Immature natural killer cell (primary cell): Measurements from ENCODE around the gene STARD10. TPM values are rescaled to one million over a fixed set of nuclear protein-coding genes. Genes with fewer than 3 reads are reported as not detected.

Experiments
- DNase-seq, 3 donors: peaks; one replicate each; pipeline ENCODE4 v3.0.0; 2022; ENCODE audit warnings: mixed read lengths in 1 of 3
- H3K27ac Mint-ChIP-seq, 6 donors: one replicate each; pipeline ENCODE4 v1.8.0; 2020; ENCODE audit warnings: mixed read lengths in 6 of 6, mild to moderate bottlenecking in 5 of 6, inconsistent platforms in 4 of 6, moderate library complexity in 3 of 6
- H3K27me3 Mint-ChIP-seq, 3 donors: one replicate each; pipeline ENCODE4 v1.8.0; 2020 to 2021; ENCODE audit warnings: low read depth in 3 of 3, mild to moderate bottlenecking in 3 of 3, mixed read lengths in 3 of 3, moderate library complexity in 3 of 3, inconsistent platforms in 1 of 3
- H3K36me3 Mint-ChIP-seq, 3 donors: one replicate each; pipeline ENCODE4 v1.8.0; 2020; ENCODE audit warnings: mixed read lengths in 3 of 3, inconsistent platforms in 2 of 3, mild to moderate bottlenecking in 2 of 3
- H3K4me1 Mint-ChIP-seq, 2 donors: one replicate each; pipeline ENCODE4 v1.8.0; 2020; ENCODE audit warnings: inconsistent platforms in 2 of 2, mild to moderate bottlenecking in 2 of 2, mixed read lengths in 2 of 2, moderate library complexity in 1 of 2
- H3K4me3 Mint-ChIP-seq, 5 donors: one replicate each; pipeline ENCODE4 v1.8.0; 2020; ENCODE audit warnings: mild to moderate bottlenecking in 5 of 5, mixed read lengths in 5 of 5, inconsistent platforms in 3 of 5, moderate library complexity in 3 of 5
- H3K9me3 Mint-ChIP-seq, 6 donors: one replicate each; pipeline ENCODE4 v1.8.0; 2020; ENCODE audit warnings: mild to moderate bottlenecking in 6 of 6, mixed read lengths in 6 of 6, inconsistent platforms in 4 of 6, moderate library complexity in 3 of 6
- polyA plus RNA-seq, 3 donors: library from polyadenylated mRNA; unstranded; fragments of 300-500 nt; fragmentation: Illumina TruSeq; gene quantifications; one replicate each; pipeline ENCODE4 v1.2.3, GENCODE V29; 2021

Gene STARD10
- polyA plus RNA-seq, 3 donors from 2014 or later, result 26.3 to 50.1 (median 35.6) TPM

DNA sequence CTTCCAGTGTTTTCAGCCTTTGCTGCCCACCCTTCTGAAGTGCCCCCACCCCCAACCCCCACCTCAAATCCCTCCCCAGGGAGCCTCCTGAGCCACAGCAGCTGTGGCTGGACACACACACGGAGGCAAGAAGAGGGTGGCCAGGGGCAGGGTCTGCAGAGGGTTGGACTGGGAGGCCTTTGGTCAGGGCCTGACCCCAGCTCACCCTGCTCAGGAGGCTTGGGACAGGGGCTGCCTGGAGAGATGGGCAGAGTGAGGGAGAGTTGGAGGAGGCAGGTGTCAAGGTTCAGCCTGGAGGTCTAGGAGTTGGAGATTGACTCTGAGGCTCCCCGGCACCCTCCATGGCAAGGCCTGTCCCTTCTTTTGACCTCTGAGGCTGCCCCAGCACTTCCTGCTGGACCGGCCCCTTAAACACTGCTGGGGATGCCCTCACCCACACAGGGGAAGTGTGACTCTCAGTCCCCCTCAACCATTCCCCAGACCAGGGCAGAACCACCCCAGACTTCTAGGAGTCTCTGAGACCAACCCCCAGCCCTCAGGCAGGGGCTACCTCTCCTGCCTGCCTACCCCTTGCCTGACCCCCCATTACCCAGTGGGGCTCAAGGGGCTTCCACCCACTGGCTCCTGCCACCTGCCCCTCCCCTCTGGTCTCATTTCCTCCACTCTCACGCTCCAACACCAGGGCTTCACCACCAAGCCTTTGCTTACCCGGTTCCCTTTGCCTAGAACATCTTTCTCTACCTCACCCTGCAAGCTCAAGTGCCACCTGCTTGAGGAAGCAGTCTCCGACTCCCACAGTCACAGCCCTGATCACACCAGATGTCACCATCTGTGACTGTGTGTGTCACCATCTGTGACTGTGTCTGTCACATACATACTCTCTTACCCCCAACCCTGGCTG, 50.3 kb downstream of the STARD10 start:
- peak overlapping the region; percentile 99 to 100 (median 100) for H3K27ac Mint-ChIP-seq
- peaks cover 9 to 21% (median 19%) of the 10 kb centered on the region in 3 donors for H3K27me3 Mint-ChIP-seq
- DNase-seq, result peak; percentile 65 to 68 (median 67)
- H3K36me3 Mint-ChIP-seq, result peaks cover 0 to 6% (median 0%) of the 10 kb centered on the region in 3 donors
- peak overlapping the region; percentile 67 to 89 (median 73) for H3K4me3 Mint-ChIP-seq
- H3K9me3 Mint-ChIP-seq, result no peaks in the 10 kb centered on the region
- peaks cover 77 to 83% of the 10 kb centered on the region in 2 donors for H3K4me1 Mint-ChIP-seq

DNA sequence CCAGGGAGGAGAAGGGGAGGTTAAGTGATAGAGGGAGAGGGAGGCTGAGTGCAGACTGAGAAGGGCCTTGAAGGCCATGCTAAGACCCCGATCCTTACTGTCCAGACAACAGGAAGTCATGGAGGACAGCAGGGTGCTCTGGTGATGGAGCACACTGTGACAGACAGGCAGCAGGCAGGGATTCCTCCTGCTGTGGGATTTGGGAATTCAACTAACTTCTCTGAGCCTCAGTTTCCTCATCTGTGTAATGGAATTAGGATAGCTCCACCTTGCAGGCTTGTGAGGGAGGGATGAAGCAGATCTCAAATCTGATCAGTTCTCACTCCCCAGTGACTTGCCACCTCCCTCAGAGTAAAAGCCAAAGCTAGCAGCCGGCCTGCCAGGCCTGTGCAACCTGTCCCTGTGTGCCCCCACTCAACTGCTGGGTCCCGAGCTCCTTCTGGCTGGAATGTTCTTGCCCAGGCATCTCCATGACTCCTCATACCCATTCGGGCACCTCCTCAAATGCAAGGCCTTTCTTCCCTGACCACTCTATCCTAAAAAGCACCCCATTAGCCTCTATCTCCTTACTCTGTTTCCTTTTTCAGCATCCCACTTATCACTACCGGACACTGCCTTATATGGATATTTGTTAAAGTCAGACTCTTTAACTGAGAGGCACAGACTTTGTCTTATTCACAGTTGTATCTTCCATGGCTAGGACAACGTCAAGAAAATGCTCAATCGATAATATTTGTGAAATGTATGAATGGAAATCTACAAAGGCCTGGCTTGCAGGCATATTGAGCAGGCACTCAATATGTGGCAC, 51.1 kb downstream of the STARD10 start:
- peaks cover 83% of the 10 kb centered on the region in 2 donors for H3K4me1 Mint-ChIP-seq
- no peak for DNase-seq
- H3K36me3 Mint-ChIP-seq, result peaks cover 0 to under 1% (median 0%) of the 10 kb centered on the region in 3 donors
- peak overlapping the region; percentile 99 to 100 (median 100) for H3K27ac Mint-ChIP-seq
- peaks cover 13 to 26% (median 25%) of the 10 kb centered on the region in 3 donors for H3K27me3 Mint-ChIP-seq
- no peaks in the 10 kb centered on the region for H3K9me3 Mint-ChIP-seq
- peak overlapping the region; percentile 81 to 96 (median 90) for H3K4me3 Mint-ChIP-seq

DNA sequence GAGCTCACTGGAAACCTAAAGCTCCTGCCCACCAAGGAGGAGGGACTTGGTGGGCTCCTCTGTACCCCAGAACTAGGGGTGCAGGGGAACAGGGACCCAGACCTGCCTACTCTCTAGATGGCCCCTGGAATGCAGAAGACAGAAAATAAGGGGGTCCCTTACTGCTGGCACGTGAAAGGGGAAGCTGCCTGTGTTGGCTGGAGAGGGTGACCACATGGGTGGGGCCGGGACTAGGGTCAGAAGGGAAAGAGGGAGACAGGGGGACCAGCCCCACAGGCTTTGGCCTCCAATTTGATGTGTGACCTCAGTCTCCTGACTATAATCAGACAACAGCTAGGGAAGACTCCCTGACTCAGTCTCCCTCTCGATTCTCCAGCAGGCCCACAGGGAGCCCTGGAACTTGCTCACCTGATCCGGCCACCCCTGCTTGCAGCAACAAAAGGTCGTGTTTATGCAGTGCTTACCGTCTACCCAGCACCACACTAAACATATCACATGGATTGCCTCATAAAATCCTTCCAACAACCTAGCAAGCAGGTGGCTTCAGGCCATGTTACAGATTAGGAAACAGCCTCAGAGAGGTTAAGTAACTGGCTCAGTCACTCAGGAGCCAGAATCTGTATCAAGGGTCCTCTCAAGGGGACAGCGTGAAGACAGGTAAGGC, 51.9 kb downstream of the STARD10 start:
- no peaks in the 10 kb centered on the region for H3K9me3 Mint-ChIP-seq
- peaks cover 83 to 88% of the 10 kb centered on the region in 2 donors for H3K4me1 Mint-ChIP-seq
- DNase-seq, result no peak
- peak overlapping the region; percentile 99 to 100 (median 100) for H3K27ac Mint-ChIP-seq
- peaks cover 0 to 5% (median 0%) of the 10 kb centered on the region in 3 donors for H3K36me3 Mint-ChIP-seq
- peaks cover 13 to 32% (median 29%) of the 10 kb centered on the region in 3 donors for H3K27me3 Mint-ChIP-seq
- peak overlapping the region; percentile 81 to 96 (median 90) for H3K4me3 Mint-ChIP-seq

DNA sequence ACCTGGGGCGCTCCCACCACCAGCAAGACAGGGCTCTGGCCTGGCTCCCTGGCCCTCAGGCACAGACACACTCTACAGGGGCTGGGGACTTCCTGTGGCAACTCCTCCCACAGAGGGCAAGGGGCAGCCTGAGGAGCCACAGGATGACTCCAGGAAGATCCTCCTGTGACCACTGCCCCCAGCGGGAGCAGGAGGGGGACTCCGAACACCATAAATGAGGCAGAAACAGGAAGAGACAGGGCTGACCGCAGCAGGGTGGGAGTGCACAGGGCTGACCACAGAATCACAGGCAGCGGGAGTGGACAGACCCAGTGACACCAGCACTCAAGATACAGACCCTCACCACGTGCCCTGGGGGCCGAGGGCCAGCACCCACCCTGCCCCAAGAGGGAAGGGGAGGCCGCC, 52.4 kb downstream of the STARD10 start:
- Mint-ChIP-seq H3K4me1 (peaks cover 85 to 93% of the 10 kb centered on the region in 2 donors), H3K36me3 (peaks cover 0 to 5% (median 0%) of the 10 kb centered on the region in 3 donors), H3K27me3 (peaks cover 19 to 36% (median 35%) of the 10 kb centered on the region in 3 donors), H3K4me3 (peak overlapping the region; percentile 81 to 96 (median 90)), H3K27ac (peak overlapping the region; percentile 99 to 100 (median 100)), H3K9me3 (no peaks in the 10 kb centered on the region)
- peak; percentile 80 to 87 (median 85) for DNase-seq

DNA sequence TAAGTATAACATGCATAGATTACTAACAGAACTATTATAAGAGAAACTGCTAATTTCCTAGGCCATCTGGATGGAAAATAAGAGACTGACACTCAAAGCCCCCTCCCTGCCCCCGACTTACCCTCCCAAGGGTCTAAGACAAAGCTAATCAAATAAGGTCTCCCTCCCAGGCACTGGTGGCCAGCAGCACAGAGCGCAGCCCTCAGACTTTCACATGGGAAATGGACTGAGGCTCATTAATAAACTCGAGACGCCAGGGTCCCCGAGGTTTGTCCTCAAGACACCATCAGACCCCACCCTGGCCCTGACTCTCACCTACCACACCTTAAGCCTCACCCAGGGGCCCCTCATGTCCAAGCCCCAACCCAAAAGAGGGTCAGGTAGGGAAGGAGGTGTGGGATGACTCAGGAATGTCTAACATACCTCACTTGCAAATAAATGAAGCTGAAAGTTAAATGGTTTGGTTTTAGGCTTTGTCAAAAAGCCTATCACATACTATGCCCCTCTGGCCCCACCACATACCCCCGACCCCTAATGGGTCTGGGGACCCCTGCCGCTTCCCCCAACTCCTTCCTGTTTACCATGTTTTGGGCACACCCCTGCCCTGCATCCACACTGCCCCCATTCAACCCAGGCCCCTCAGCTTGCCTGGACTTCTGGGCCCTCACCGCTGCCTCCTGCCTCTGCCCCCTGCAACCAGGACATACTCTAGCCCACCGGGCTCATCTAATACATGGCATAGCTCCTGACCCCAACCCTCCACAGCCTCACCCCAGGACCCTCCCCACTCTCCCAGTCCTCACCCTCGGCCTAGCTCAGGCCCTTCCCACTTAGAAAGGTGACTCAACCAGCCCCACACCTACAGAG, 53.1 kb downstream of the STARD10 start:
- Mint-ChIP-seq H3K4me3 (peak overlapping the region; percentile 81 to 96 (median 90)), H3K36me3 (peaks cover 0 to 5% (median 0%) of the 10 kb centered on the region in 3 donors), H3K4me1 (peaks cover 92 to 94% of the 10 kb centered on the region in 2 donors), H3K27me3 (peaks cover 19 to 38% (median 37%) of the 10 kb centered on the region in 3 donors), H3K27ac (peak overlapping the region; percentile 99 to 100 (median 100)), H3K9me3 (no peaks in the 10 kb centered on the region)
- DNase-seq, result no peak

DNA sequence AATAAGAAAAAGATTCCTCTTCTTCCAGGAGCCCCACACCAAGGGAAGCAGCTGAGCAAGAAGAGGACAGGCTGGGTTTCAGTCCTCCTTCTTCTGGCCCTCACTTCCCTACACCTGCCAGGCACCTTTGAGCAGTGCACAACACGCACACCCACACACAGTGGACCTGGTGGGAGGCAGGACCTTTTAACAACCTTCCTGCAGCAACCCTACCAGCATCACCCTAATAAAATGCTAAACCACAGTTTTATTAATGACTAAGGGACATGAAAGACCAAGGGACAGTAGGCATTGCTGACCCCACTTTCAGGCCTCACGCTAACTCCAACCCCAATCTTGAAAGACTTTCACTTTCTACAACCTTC, 53.8 kb downstream of the STARD10 start:
- peak overlapping the region; percentile 99 to 100 (median 100) for H3K27ac Mint-ChIP-seq
- peak in 1 of 3 donors; percentile 28 for DNase-seq
- H3K4me1 Mint-ChIP-seq, result peaks cover 95 to 97% of the 10 kb centered on the region in 2 donors
- H3K9me3 Mint-ChIP-seq, result no peaks in the 10 kb centered on the region
- peak overlapping the region; percentile 81 to 96 (median 90) for H3K4me3 Mint-ChIP-seq
- peaks cover 0 to 5% (median 0%) of the 10 kb centered on the region in 3 donors for H3K36me3 Mint-ChIP-seq
- H3K27me3 Mint-ChIP-seq, result peaks cover 19 to 38% (median 37%) of the 10 kb centered on the region in 3 donors

DNA sequence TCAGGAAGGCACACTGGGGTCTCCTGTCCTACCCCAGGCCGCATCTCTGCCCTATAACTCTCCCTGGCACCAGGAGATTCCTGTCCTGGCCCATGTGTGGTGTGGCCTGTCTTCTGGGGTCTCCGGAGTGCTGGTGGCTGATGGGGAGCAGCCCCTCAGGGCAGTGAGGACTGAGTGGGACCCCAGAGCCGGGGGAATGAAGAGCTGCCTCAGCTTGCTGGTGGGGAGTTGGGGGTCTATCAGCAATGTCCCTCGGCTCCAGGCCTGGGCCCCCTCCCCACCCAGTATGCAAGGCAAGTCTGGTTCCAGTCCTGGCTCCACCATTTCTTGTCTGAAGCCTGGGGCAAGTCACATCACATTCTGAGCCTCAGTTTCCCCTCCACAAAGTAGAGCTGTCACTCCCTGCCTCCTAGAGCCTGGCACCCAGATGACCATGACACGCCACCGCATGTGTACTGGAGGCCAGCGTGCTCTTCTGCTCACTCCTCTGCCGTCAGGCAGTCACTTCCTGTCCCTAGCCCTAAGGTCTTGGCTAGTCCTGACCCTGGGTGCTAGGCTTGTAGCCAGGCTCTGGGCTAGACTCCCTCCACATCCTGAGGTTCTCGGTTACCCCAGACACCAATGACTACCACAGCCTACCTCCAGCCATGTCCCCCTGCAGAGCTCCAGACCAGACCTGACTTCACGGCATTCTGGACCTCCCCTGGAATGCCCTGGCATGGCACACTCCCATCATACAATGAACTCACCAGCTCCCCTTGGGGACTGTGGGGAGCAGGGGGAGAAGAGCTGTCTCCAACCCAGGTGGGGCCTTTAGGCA, 54.4 kb downstream of the STARD10 start:
- peaks cover 19 to 38% (median 37%) of the 10 kb centered on the region in 3 donors for H3K27me3 Mint-ChIP-seq
- H3K36me3 Mint-ChIP-seq, result peaks cover 0 to 5% (median 0%) of the 10 kb centered on the region in 3 donors
- H3K4me1 Mint-ChIP-seq, result peaks cover 97% of the 10 kb centered on the region in 2 donors
- no peaks in the 10 kb centered on the region for H3K9me3 Mint-ChIP-seq
- peak overlapping the region; percentile 81 to 96 (median 90) for H3K4me3 Mint-ChIP-seq
- DNase-seq, result peak in 1 of 3 donors; percentile 34
- peak overlapping the region; percentile 99 to 100 (median 100) for H3K27ac Mint-ChIP-seq

DNA sequence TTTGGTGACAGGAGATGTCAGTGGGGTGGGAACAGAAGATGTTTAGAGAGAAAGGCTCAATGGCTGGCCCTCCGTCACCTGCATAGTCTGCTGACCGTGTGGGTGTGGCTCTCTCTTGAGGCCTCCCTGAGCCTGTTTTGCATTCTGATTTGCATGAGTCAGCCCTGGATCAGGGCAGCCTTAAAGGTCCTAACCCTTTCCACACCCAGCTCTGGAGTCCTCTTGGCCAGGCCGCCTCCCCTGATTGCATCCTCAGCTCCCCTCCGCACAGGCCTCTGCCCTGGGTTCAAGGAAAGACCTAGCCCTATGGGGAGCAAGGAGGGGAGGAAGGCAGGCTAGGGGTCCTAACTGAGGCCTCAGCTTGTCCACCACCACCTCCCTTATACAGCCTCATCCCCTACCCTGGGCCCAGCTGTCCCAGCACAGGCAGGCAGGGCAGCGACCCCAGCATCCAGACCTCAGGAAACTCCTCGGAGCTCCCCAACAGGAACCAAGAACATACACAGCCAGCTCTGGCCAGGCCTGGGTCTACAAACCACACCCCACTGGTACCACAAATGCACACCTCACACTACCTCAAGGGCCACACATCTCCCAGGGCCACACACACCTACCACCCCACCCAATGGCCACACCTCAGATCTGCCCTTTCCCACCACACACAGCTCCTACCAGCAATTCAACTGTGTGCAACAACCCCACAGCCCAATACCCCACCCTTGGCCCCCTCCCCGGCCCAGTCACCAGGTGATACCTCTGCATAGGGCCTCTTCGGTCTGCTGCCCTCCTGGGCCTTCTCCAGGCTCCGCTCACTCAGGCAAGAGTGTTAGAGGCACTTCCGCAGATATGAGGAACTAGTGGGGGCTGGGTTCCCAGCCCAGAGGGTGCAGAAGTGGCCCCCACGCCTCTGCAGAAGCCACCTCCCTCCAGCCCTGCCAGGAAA, 55.4 kb downstream of the STARD10 start:
- Mint-ChIP-seq H3K27me3 (peaks cover 19 to 36% (median 33%) of the 10 kb centered on the region in 3 donors), H3K4me3 (peak overlapping the region; percentile 81 to 96 (median 90)), H3K4me1 (peaks cover 95 to 97% of the 10 kb centered on the region in 2 donors), H3K27ac (peak overlapping the region; percentile 99 to 100 (median 100)), H3K9me3 (no peaks in the 10 kb centered on the region), H3K36me3 (peaks cover 0 to 5% (median 0%) of the 10 kb centered on the region in 3 donors)
- DNase-seq, result peak; percentile 68 to 77 (median 71)

DNA sequence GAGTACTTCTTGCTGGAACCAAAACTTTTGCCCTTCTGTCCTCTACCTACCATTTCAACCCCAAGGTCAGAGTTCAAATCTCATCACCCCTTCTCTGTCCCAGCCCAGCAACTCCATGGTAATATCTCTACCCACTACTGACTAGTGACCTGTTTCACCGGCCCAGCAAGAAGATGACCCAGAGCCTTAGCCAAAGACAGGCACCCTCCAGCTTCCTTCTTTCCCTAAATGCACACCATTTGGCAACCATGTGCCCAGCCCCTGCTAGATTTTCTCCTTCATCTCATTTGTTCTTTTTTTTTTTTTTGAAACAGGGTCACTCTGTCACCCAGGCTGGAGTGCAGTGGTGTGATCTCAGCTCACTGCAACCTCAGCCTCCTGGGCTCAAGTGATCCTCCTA, 56.5 kb downstream of the STARD10 start:
- Mint-ChIP-seq H3K27me3 (peaks cover 18 to 33% (median 33%) of the 10 kb centered on the region in 3 donors), H3K4me3 (peak overlapping the region; percentile 81 to 96 (median 90)), H3K9me3 (no peaks in the 10 kb centered on the region), H3K36me3 (peaks cover 0 to 5% (median 0%) of the 10 kb centered on the region in 3 donors), H3K4me1 (peaks cover 95 to 97% of the 10 kb centered on the region in 2 donors), H3K27ac (peak overlapping the region; percentile 99 to 100 (median 100))
- DNase-seq, result no peak

DNA sequence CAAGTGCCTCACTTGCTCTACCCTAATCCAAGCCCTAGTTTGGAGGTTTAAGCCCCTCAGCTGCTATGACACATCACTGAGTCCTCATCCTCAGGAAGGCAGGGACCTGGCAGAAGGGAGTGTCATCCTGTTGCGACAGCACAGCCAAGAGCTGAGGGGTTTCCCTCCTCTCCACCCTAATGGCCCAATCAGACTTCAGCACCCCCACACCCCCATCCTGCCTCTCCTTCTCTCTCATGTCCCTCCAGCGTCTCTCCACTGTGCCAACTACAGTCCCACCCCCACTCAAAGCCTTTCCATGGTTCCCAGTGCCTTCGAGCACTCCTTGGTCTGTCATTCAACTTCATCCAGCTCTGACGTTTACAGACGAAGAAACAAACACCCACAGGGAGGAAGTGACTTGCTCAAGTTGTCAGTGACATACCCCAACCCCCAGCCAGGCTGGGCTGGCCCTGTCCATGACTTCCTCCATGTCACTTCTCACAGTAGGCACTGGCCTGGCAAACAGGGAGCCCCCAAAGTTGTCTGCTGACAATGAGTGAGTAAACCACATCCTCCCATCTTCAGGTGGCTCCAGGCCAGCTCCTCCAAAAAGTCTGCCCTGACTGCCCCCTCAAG, 57.3 kb downstream of the STARD10 start:
- Mint-ChIP-seq H3K4me3 (peak overlapping the region; percentile 81 to 96 (median 90)), H3K4me1 (peaks cover 90 to 97% of the 10 kb centered on the region in 2 donors), H3K9me3 (no peaks in the 10 kb centered on the region), H3K36me3 (peaks cover 1 to 8% (median 1%) of the 10 kb centered on the region in 3 donors), H3K27ac (peak overlapping the region; percentile 99 to 100 (median 100)), H3K27me3 (peaks cover 17 to 31% (median 27%) of the 10 kb centered on the region in 3 donors)
- DNase-seq, result peak; percentile 92 to 93 (median 92)
